GM21529 (cell line): ENCODE results near the gene COQ3.

Experiments used
- ATAC-seq: cut with Tn5 transposase; IDR thresholded peaks from one replicate; pipeline ENCODE4 v1.9.1; 2021; ENCODE audit not compliant: unreplicated experiment

The COQ3 gene

DNA sequence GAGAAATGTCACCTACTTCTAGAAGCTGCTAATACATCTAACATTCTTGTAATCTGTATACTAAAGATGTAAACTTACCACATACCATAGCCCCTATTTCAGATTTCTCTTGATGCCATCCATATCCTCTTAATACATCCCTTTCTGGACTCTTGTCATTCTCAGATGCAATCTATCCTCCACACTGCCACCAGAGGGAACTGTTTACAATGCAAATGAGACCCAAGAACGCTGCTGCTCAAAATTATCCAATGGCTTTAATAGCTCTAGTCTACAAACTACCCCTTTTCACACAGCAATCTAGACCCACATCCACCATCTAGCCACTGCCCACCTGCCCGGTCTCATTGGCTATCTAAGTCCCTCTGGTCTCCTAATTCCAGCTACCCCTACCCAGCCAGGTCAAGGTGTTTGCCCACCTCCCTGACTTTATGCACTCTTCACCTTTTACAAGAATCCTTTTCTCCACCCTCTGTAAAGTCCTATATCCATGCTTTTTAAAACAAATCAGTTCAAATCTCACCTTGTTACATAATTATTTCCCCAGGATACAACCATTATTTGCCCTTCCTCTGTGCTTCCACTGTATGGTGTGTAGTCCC is 59.4 kb downstream of the COQ3 start:
- ATAC-seq = peak; percentile 37

DNA sequence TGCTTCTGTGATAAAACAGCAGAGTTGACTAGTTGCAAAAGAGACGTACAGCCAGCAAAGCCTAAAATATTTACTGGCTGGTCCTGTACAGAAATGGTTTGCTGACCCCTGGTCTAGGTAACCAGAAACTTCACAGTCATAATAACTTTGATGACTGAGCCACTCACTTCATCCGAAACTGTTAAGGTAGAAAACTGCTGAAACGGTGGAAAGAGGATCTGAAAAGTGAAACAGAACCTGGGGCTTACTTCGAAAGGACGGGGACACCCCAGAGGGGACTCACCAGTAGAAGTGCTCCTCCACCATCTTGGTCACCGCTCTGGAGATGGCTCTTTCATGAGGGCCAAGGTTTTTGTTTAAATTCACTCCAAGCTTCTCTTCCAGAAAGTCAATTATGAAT is 60.9 kb downstream of the COQ3 start:
- ATAC-seq = peak; percentile 93

DNA sequence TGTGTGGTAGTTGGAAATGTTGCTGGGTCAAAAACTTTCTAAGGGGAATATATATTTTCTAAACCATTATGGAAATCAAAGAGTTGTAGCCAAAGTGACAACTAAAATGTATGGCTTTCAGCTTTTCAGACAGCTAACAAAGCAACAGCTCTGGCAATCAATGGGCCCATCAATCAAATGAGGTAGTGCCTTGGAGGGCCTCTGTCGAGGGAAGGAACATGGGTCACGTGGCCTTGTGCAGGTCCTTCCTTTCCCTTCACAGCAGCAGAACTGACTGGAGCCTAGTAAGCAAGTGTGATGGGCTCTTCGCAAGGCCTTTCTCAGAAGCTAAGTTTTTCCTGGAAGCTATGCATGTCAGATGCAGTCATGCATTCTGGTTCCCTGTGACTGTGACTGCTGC is 62.5 kb downstream of the COQ3 start:
- ATAC-seq = no peak

DNA sequence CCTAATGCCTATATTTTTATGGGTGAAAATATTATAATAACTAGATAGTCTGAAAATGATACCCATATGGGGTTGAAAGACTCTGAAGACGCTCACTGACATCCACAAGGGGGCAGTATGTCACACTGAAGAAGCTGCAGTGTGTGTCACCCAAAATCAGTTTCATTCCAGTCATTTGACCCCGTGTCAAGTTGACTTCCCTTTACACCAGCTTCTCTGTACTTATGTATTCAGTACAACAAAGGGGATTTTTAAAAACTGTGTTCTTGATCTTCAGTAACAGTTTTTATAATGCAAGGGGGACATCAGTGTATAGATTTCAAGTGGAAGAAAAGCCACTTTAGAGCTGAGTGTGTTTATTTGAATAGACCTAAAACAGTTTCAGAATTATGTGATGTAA is 63.8 kb downstream of the COQ3 start:
- ATAC-seq = peak; percentile 70

DNA sequence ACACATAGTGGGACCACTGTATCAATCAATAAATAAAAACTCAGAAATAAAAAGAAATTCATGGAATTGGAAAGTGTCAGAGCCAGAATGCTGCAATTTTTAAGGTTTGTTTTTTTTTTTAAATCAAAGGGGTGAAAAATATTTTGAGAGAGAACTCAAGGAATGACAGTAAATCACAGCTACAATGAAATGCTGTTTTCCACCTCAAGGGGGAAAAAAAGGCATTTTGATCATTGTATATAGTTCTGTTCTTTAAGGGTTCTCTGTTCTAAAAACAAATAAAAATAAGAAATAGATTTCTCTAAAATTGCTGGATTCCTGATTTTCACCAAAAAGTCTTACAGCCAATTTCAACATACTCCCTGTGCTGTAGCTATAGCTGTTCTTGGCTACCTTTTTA is 69.0 kb downstream of the COQ3 start:
- ATAC-seq = no peak
